HepG2 (cell line): Measurements from ENCODE around the gene VPS37D. TPM values are rescaled to one million over a fixed set of nuclear protein-coding genes. Genes with fewer than 3 reads are reported as not detected.

Experiments
- CHCHD3 ChIP-seq: sonication (generic); formaldehyde crosslinking; IDR thresholded peaks from 2 replicates; pipeline ENCODE4 v1.8.0; 2022; ENCODE audit warnings: mild to moderate bottlenecking, missing genetic modification reagents, moderate library complexity
- FOXJ3 ChIP-seq: sonication (generic); formaldehyde crosslinking; IDR thresholded peaks from 2 replicates; pipeline ENCODE4 v1.4.0; 2020; ENCODE audit warnings: missing genetic modification reagents, mild to moderate bottlenecking, borderline replicate concordance
- HMG20A ChIP-seq: IDR thresholded peaks from 2 replicates; pipeline ENCODE4 v1.6.1; 2016; ENCODE audit warnings: borderline replicate concordance
- KMT2B ChIP-seq: IDR thresholded peaks from 2 replicates; pipeline ENCODE4 v1.6.1; 2016; ENCODE audit warnings: missing genetic modification reagents, missing compliant biosample characterization
- NFATC3 ChIP-seq: sonication (generic); formaldehyde crosslinking; IDR thresholded peaks from 2 replicates; pipeline ENCODE4 v1.5.1; 2020; ENCODE audit warnings: mild to moderate bottlenecking, missing genetic modification reagents
- NFIB ChIP-seq: sonication (generic); formaldehyde crosslinking; IDR thresholded peaks from 2 replicates; pipeline ENCODE4 v1.9.0; 2021; ENCODE audit warnings: missing genetic modification reagents, mild to moderate bottlenecking, borderline replicate concordance
- NONO ChIP-seq, 2 experiments: fragments of 450-650 bp in 1 of 2; sonication (generic) in 1 of 2; formaldehyde crosslinking in 1 of 2; IDR thresholded peaks in 1 of 2; conservative IDR thresholded peaks in 1 of 2; 2 replicates each; pipeline versions ENCODE4 v1.6.1 to v1.8.0; 2017 to 2022; ENCODE audit warnings: mild to moderate bottlenecking in 1 of 2, missing genetic modification reagents in 1 of 2, moderate library complexity in 1 of 2
- PAWR ChIP-seq: sonication (generic); formaldehyde crosslinking; IDR thresholded peaks from 2 replicates; pipeline ENCODE4 v1.4.0; 2020; ENCODE audit warnings: missing genetic modification reagents, mild to moderate bottlenecking, borderline replicate concordance
- PHF5A ChIP-seq: IDR thresholded peaks from one replicate; pipeline ENCODE4 v1.6.1; 2018; ENCODE audit warnings: low read depth, missing genetic modification reagents; ENCODE audit not compliant: unreplicated experiment
- SALL1 ChIP-seq: sonication (generic); formaldehyde crosslinking; IDR thresholded peaks from 2 replicates; pipeline ENCODE4 v1.8.0; 2022; ENCODE audit warnings: mild to moderate bottlenecking, missing genetic modification reagents
- SIN3B ChIP-seq: fragments of 150-350 bp; IDR thresholded peaks from 2 replicates; pipeline ENCODE4 v1.6.1; 2014; ENCODE audit warnings: low read length
- SMARCC2 ChIP-seq: fragments of 450-650 bp; IDR thresholded peaks from 2 replicates; pipeline ENCODE4 v1.6.1; 2017; ENCODE audit warnings: antibody characterized with exemption, mild to moderate bottlenecking
- SP1 ChIP-seq, 2 experiments: fragments of 450-650 bp in 1 of 2; sonication (generic) in 1 of 2; formaldehyde crosslinking in 1 of 2; IDR thresholded peaks; 2 replicates each; pipeline versions ENCODE4 v1.4.0 to v1.6.1; 2016 to 2020; ENCODE audit warnings: missing genetic modification reagents in 1 of 2
- THAP11 ChIP-seq: IDR thresholded peaks from 2 replicates; pipeline ENCODE4 v1.6.1; 2016; ENCODE audit warnings: missing biosample characterization, missing genetic modification reagents
- ZBTB21 ChIP-seq: sonication (generic); formaldehyde crosslinking; IDR thresholded peaks from 2 replicates; pipeline ENCODE4 v1.4.0; 2020; ENCODE audit warnings: missing genetic modification reagents
- ZFP37 ChIP-seq: sonication (generic); formaldehyde crosslinking; IDR thresholded peaks from 2 replicates; pipeline ENCODE4 v1.4.0; 2020; ENCODE audit warnings: missing genetic modification reagents, borderline replicate concordance
- ZNF138 ChIP-seq: sonication (generic); formaldehyde crosslinking; IDR thresholded peaks from 2 replicates; pipeline ENCODE4 v1.5.0; 2020; ENCODE audit warnings: mild to moderate bottlenecking, low read depth, missing genetic modification reagents
- ZNF292 ChIP-seq: sonication (generic); formaldehyde crosslinking; IDR thresholded peaks from 2 replicates; pipeline ENCODE4 v1.8.1; 2022; ENCODE audit warnings: mild to moderate bottlenecking, low read depth, missing genetic modification reagents, borderline replicate concordance
- ZNF343 ChIP-seq: sonication (generic); formaldehyde crosslinking; IDR thresholded peaks from 2 replicates; pipeline ENCODE4 v1.4.0; 2020; ENCODE audit warnings: mild to moderate bottlenecking, missing genetic modification reagents
- polyA plus RNA-seq, 8 experiments: library from polyadenylated mRNA; depleted of rRNA in 3 of 8; stranded (reverse) in 7 of 8; unstranded in 1 of 8; fragments of >200 nt; fragmentation: Illumina TruSeq in 4 of 8; extraction: Trizol in 4 of 8; gene quantifications; 2 replicates each; pipeline versions ENCODE4 v1.2.1 to v1.2.3, GENCODE V29; 2011 to 2016; ENCODE audit warnings: low read depth in 4 of 8, missing spikeins in 1 of 8, mixed read lengths in 1 of 8; ENCODE audit not compliant: insufficient read depth in 1 of 8
- total RNA-seq, 5 experiments: library from RNA; depleted of rRNA; stranded (reverse); fragments of >200 nt; fragmentation: Illumina TruSeq; extraction: Trizol; gene quantifications; 2 replicates each; pipeline ENCODE4 v1.2.3, GENCODE V29; 2016; ENCODE audit warnings: low read depth in 1 of 5
- TF ChIP-seq, protein P1 (sequence below): sonication (generic); formaldehyde crosslinking; IDR thresholded peaks from 2 replicates; pipeline ENCODE4 v1.5.0; 2020; ENCODE audit warnings: mild to moderate bottlenecking, missing genetic modification reagents
- TF ChIP-seq, protein P2 (sequence below): sonication (generic); formaldehyde crosslinking; IDR thresholded peaks from 2 replicates; pipeline ENCODE4 v1.4.0; 2020; ENCODE audit warnings: low read depth, missing genetic modification reagents
- TF ChIP-seq, protein P3 (sequence below): sonication (generic); formaldehyde crosslinking; IDR thresholded peaks from 2 replicates; pipeline ENCODE4 v1.4.0; 2020; ENCODE audit warnings: missing genetic modification reagents

The VPS37D gene
- total and polyA plus RNA-seq, 2 of the 13 experiments (the other 11 are each of a cell fraction or from before 2014, with no cell fraction given): 3.8 to 6.3 TPM

GRCh38 chr7:73622909-73623797, 44.5 kb upstream of the VPS37D start (continued):
- TF ChIP-seq, protein P1, sequence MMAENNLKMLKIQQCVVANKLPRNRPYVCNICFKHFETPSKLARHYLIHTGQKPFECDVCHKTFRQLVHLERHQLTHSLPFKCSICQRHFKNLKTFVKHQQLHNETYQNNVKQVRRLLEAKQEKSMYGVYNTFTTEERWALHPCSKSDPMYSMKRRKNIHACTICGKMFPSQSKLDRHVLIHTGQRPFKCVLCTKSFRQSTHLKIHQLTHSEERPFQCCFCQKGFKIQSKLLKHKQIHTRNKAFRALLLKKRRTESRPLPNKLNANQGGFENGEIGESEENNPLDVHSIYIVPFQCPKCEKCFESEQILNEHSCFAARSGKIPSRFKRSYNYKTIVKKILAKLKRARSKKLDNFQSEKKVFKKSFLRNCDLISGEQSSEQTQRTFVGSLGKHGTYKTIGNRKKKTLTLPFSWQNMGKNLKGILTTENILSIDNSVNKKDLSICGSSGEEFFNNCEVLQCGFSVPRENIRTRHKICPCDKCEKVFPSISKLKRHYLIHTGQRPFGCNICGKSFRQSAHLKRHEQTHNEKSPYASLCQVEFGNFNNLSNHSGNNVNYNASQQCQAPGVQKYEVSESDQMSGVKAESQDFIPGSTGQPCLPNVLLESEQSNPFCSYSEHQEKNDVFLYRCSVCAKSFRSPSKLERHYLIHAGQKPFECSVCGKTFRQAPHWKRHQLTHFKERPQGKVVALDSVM (CRISPR knock-in tag): peak; percentile 70
- TF ChIP-seq ZNF292 (CRISPR knock-in tag): peak; percentile 39; the same call in 1 of the 2 replicates
- TF ChIP-seq, protein P2, sequence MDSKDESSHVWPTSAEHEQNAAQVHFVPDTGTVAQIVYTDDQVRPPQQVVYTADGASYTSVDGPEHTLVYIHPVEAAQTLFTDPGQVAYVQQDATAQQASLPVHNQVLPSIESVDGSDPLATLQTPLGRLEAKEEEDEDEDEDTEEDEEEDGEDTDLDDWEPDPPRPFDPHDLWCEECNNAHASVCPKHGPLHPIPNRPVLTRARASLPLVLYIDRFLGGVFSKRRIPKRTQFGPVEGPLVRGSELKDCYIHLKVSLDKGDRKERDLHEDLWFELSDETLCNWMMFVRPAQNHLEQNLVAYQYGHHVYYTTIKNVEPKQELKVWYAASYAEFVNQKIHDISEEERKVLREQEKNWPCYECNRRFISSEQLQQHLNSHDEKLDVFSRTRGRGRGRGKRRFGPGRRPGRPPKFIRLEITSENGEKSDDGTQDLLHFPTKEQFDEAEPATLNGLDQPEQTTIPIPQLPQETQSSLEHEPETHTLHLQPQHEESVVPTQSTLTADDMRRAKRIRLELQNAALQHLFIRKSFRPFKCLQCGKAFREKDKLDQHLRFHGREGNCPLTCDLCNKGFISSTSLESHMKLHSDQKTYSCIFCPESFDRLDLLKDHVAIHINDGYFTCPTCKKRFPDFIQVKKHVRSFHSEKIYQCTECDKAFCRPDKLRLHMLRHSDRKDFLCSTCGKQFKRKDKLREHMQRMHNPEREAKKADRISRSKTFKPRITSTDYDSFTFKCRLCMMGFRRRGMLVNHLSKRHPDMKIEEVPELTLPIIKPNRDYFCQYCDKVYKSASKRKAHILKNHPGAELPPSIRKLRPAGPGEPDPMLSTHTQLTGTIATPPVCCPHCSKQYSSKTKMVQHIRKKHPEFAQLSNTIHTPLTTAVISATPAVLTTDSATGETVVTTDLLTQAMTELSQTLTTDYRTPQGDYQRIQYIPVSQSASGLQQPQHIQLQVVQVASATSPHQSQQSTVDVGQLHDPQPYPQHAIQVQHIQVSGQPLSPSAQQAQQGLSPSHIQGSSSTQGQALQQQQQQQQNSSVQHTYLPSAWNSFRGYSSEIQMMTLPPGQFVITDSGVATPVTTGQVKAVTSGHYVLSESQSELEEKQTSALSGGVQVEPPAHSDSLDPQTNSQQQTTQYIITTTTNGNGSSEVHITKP (CRISPR knock-in tag): peak; percentile 77
- no peak for TF ChIP-seq CHCHD3 (CRISPR knock-in tag)
- no peak for TF ChIP-seq FOXJ3 (CRISPR knock-in tag)
- TF ChIP-seq HMG20A (CRISPR knock-in tag): peak; percentile 77
- TF ChIP-seq KMT2B: peak; percentile 31; the same call in 1 of the 2 replicates
- TF ChIP-seq ZNF343 (CRISPR knock-in tag): no peak; the same call in 1 of the 2 replicates
- peak; percentile 91 for TF ChIP-seq SALL1 (CRISPR knock-in tag)
- no peak for TF ChIP-seq SIN3B
- no peak for TF ChIP-seq NONO (IDR thresholded peaks at IDR 0.05)
- peak; percentile 95 for TF ChIP-seq NONO (CRISPR knock-in tag; conservative IDR thresholded peaks at IDR 0.05)
- TF ChIP-seq SMARCC2: no peak
- TF ChIP-seq ZNF138 (CRISPR knock-in tag): no peak; the same call in 1 of the 2 replicates
- no peak for TF ChIP-seq SP1 (IDR thresholded peaks at IDR 0.05)
- TF ChIP-seq SP1 (CRISPR knock-in tag; IDR thresholded peaks at IDR 0.05): peak; percentile 60
- TF ChIP-seq, protein P3, sequence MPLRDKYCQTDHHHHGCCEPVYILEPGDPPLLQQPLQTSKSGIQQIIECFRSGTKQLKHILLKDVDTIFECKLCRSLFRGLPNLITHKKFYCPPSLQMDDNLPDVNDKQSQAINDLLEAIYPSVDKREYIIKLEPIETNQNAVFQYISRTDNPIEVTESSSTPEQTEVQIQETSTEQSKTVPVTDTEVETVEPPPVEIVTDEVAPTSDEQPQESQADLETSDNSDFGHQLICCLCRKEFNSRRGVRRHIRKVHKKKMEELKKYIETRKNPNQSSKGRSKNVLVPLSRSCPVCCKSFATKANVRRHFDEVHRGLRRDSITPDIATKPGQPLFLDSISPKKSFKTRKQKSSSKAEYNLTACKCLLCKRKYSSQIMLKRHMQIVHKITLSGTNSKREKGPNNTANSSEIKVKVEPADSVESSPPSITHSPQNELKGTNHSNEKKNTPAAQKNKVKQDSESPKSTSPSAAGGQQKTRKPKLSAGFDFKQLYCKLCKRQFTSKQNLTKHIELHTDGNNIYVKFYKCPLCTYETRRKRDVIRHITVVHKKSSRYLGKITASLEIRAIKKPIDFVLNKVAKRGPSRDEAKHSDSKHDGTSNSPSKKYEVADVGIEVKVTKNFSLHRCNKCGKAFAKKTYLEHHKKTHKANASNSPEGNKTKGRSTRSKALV (CRISPR knock-in tag): peak; percentile 73
- TF ChIP-seq NFATC3: no peak
- TF ChIP-seq ZBTB21 (CRISPR knock-in tag): no peak; the same call in 1 of the 2 replicates
- peak; percentile 74 for TF ChIP-seq THAP11 (CRISPR knock-in tag)
- no peak for TF ChIP-seq ZFP37 (CRISPR knock-in tag)
- TF ChIP-seq NFIB (CRISPR knock-in tag): no peak
- peak; percentile 59 for TF ChIP-seq PHF5A (CRISPR knock-in tag)
- TF ChIP-seq PAWR (CRISPR knock-in tag): no peak
